Measurements from ENCODE around the gene HSPB1.
"Not testable (repeated sequence)": the region's sequence is repeated elsewhere in the genome, so short reads cannot be mapped to it uniquely, and the experiment has no call there.

GRCh38 chr7:76290847-76291350, 11.6 kb upstream of the HSPB1 start:
- TF ChIP-seq CTCF (IDR thresholded peaks at IDR 0.05; ENCODE audit: low read depth, low read length); EZH2phosphoT487 (IDR thresholded peaks at IDR 0.05; ENCODE audit: low read depth): not testable (repeated sequence)
